ENCODE results near the gene DHCR7.
"Not testable (repeated sequence)": the region's sequence is repeated elsewhere in the genome, so short reads cannot be mapped to it uniquely, and the experiment has no call there.

The DHCR7 gene

GRCh38 chr11:71437399-71437798 is 10.8 kb downstream of the DHCR7 start:
- DNase-seq = no peak

DNA sequence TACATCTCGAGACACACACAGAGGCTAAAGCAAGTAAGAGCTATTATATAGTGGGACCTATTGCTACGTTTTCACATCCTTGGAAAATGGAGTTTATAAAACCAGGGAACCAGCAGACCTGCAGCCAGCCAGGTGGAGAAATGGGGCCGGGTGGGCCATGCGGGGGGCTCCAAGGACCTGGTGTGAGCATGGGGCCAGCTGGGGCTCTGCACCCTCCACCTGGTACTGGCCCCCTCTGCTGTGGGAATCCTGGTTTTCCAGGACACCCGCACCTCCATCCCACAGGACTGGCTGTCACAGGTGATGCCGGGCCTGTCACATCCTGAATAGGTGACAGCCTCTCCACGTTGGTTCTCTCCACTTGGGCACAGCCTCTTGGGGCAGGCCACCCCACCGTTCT is 11.3 kb downstream of the DHCR7 start:
- no peak for DNase-seq

DNA sequence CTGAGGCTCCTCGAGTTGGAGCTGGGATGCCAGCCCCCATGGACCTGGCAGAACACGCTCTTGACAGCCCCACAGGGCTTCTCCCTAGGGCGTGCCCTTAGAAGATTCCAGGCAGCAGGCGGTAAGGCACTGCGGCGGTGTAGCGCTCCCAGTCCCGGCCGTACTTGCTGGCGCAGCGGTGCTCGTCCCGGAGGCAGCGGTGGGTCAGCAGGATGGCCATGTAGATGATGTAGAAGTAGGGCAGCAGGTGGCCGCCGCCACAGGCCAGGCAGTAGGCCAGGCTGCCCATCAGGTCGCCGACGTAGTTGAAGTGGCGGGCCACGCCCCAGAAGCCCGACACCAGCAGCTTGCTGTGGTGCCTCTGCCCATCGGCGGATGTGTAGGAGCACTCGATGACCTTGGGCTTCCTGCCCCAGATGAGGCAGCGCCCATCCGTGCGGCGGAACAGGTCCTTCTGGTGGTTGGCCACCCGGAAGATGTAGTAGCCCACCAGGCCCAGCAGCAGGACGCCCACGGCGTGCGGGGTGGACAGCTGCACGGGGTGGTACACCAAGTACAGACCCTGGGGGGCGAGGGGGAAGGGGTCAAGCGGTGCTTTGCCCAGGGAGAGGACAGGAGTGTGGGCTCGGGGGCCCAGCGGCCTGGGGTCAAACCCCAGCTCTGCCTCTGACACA is 12.8 kb downstream of the DHCR7 start:
- no peak for DNase-seq

GRCh38 chr11:71434576-71435130 is 13.5 kb downstream of the DHCR7 start:
- DNase-seq = no peak

- DNase-seq = no peak
These were observed 14.3 kb downstream of the DHCR7 start for GRCh38 chr11:71433648-71434450.

- DNase-seq = no peak
These were observed 15.2 kb downstream of the DHCR7 start for GRCh38 chr11:71432761-71433647.

DNA sequence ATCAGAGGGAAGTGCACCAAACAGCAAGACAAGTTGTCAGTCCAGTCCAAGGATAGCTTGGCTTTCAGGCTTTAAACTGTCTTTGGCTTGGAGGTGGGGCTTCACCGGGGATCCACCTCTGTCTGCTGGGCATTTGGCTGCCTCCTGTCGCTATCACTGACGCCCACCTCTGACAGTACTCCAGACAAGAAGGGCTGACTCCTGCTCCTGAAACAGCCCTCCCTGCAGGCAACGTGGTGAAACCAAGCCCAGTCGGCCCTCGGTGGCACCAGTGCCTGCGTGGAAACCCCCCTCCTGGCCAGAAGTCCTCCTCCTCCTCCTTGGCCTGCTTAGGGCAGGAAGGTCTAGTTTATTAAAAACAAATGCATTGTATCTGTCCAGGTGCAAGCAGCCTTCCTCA is 16.9 kb downstream of the DHCR7 start:
- no peak for DNase-seq

DNA sequence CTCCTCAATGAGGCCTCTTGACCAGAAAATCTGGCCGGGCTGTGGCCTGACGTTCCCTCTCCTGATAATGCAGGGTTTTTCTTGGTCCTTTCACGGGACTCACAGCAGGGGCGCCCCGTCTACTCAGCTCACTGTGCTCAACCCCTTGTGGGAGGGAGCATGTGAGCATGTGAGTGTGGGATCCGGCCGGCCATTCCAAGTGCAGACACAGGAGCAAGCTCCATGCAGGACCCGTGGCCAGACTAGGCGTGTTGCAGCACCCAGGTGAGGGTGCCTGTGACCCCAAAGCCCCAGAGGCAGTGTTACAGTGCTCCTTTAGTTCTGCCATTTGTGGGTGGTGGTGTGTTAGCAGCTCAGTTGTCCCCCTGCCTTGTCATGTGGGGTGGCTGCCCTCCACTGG is 18.0 kb downstream of the DHCR7 start:
- no peak for DNase-seq

DNA sequence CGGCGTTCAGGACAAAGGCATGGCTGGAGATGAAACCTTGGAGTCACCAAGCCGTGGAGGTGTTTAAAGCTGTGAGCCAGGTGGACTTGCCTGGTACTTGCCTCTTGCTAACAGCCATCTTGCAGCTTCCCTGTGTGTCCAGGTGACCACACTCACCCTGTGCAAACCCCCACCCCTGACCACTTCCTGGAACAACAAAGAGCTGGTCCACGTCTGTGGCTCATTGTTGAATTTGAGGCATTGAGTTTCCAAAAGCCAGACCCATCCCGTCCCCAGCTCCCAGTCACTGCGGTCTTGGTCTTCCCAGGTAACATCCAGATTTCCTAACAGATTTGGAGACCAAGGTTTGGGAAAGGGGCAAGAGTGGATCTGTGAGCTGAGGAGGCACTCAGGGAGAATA is 18.5 kb downstream of the DHCR7 start:
- DNase-seq = no peak

DNA sequence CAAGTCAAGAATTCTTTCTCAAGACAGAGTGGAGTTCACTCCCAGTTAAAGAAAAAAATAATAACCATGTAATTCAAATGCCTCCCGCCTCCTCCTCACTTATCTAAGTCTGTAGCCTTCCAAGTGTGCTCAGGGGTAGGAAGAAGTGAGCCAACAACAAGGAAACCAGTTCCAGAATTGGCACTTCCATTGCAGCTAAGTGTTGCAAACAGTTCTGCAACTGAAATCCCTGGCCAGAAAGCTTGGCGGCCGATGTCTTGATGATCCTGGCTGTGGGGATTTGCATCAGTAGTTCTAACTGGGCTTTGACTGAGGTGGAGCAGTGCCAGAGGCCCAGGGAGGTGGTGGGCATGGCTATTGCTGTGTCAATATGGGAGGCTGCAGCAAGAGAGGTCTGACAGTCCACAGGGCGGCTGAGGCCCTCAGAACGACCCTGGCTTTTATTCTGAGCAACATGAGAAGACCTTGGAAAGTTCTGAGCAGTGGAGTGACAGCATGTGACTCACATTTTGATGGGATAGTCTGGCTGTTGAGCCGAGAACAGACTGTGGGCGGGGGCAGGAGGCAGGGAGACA is 19.2 kb downstream of the DHCR7 start:
- no peak for DNase-seq

GRCh38 chr11:71426413-71426812 is 21.8 kb downstream of the DHCR7 start:
- peak; percentile 15 for DNase-seq

DNA sequence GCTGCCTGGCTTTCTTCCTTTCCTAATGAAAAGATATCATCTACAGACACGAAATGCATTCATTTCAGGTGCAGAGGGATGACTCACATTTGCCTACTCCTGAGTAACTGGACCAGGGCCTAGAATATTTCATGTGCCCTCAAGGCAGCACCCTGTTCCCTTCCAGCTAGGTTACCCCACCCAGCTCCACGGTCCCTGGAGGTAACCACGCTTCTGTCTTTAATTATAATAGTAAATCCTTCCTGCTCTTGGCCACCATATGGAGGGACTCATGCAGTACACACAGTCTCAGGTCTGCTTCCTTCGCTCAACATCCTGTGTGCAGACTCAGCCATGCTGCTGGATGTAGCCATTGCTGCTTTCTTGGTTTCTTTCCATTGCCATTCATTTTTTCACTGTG is 22.3 kb downstream of the DHCR7 start:
- peak; percentile 2 for DNase-seq

DNA sequence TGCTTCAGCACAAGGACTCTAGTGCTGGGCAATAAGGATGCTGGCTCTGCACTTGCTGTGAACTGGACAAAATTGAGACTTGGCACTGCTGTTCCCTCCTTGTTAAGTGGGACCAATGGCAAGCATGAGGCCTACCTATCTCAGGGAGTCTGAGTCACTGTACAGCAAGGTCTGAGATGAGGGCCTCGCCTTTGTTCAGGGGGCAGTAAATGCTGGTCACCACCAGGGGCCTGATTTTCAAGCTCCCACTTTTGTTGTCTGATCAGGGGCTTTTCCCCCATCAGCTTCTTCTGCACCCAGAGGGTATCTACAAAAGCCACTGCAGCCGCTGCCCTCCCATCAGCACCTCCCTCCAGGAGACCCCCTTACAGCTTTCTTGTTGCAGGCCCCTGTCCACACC is 22.8 kb downstream of the DHCR7 start:
- DNase-seq = no peak

GRCh38 chr11:71423181-71423790 is 24.9 kb downstream of the DHCR7 start:
- no peak for DNase-seq

DNA sequence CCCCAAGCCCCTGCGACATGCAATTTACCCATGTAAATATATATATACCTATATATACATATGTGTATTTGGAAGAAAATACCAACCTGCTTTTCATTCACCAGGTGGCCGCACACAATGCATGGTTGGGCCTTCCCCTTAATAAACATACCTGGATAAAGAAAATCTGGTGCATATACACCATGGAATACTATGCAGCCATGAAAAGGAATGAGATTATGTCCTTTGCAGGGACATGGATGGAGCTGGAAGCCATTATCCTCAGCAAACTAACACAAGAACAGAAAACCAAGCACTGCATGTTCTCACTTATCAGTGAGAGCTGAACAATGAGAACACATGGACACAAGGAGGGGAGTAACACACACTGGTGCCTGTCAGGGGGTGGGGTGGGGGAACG is 25.9 kb downstream of the DHCR7 start:
- not testable (repeated sequence) for DNase-seq

- no peak for DNase-seq
These were observed 26.7 kb downstream of the DHCR7 start for GRCh38 chr11:71421392-71421950.

DNA sequence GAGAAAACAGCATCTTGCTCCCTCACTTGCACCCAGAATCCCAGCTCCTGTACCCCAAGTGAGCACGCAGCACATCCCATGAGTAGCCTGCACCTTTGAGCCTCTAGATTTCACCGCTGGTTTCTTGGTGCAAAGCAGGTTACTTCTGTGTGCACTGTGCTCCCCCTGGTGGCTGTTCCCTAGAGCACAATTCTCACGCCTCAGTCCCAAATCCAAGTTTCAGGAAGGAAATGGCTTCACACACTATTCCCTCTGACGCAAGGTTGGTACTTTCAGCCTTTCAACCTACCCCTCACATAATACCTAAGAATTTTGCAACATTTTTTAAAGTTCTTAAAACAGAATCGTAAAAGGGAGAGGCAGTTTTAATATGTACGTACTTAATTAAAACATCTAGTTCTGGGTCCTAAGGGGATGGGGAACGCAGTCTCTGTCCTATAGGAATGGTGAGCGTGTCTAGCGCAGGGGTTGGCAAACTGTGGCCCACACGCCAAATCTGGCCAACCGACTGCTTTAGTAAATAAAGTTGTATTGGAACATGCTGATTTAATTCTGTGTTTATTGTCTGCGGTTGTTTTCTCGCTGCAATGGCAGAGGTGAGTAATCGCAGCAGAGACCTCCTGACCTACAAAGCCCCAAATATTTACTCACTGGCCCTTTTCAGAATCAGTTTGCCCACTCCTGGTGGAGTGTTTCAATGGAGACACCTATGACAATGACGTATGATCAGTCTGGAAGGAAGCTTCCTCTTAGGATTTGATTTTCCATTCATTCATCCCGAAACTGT is 27.5 kb downstream of the DHCR7 start:
- DNase-seq = peak; percentile 22

GRCh38 chr11:71418643-71419042 is 29.6 kb downstream of the DHCR7 start:
- no peak for DNase-seq

GRCh38 chr11:71414645-71415044 is 33.5 kb downstream of the DHCR7 start:
- DNase-seq = no peak

- no peak for DNase-seq
These were observed 37.7 kb downstream of the DHCR7 start for GRCh38 chr11:71410363-71410966.
